Urinary bladder (tissue), 4 donors: Measurements from ENCODE around the gene TRPV4. TPM values are rescaled to one million over a fixed set of nuclear protein-coding genes. Genes with fewer than 3 reads are reported as not detected.

Source experiments
- DNase-seq: peaks from one replicate; pipeline ENCODE4 v3.0.0-alpha.2; 2015; ENCODE audit errors: extremely low spot score
- H3K27ac ChIP-seq: one replicate; pipeline ENCODE4 v1.5.1; 2013; ENCODE audit warnings: low read depth, mild to moderate bottlenecking, moderate library complexity
- H3K36me3 ChIP-seq: one replicate; pipeline ENCODE4 v1.6.1; 2013; ENCODE audit warnings: mild to moderate bottlenecking, moderate library complexity; ENCODE audit not compliant: insufficient read depth
- H3K4me1 ChIP-seq: one replicate; pipeline ENCODE4 v1.6.1; 2013; ENCODE audit warnings: mild to moderate bottlenecking, moderate library complexity; ENCODE audit not compliant: insufficient read depth
- H3K4me3 ChIP-seq: one replicate; pipeline ENCODE4 v1.5.1; 2013; ENCODE audit warnings: low read depth, low read length
- WGBS: extraction: QIAGEN DNeasy Blood & Tissue Kit; methylation state at CpG from one replicate; pipeline ENCODE4 v1.1.7; 2013; 5-methylcytosine and 5-hydroxymethylcytosine counted together
- polyA plus RNA-seq: library from polyadenylated mRNA; stranded (reverse); fragments of 200-250 nt; gene quantifications from one replicate; pipeline ENCODE4 v1.2.3, GENCODE V29; 2013
- total RNA-seq: library from RNA; depleted of rRNA; stranded (reverse); fragments of >200 nt; gene quantifications from one replicate; pipeline ENCODE4 v1.2.3, GENCODE V29; 2014
- donor health status: healthy with polysubstance abuse.
- donor health status: healthy.

TRPV4 gene
- total and polyA plus RNA-seq, 2 donors: 0.90 to 1.2 TPM

- WGBS: 80% methylated on average over 10 of the region's 10 CpGs
- Histone ChIP-seq H3K4me3 (no peak overlapping the region), H3K36me3 (no peaks in the 10 kb centered on the region), H3K4me1 (no peaks in the 10 kb centered on the region), H3K27ac (no peak overlapping the region)
- no peak for DNase-seq
Measured at GRCh38 chr12:109815757-109816617, 17.2 kb downstream of the TRPV4 start.

- Histone ChIP-seq H3K36me3 (no peaks in the 10 kb centered on the region), H3K4me3 (no peak overlapping the region), H3K27ac (no peak overlapping the region), H3K4me1 (no peaks in the 10 kb centered on the region)
- WGBS: 94% methylated on average over 4 of the region's 4 CpGs
- DNase-seq: no peak
Measured at GRCh38 chr12:109815225-109815624, 18.0 kb downstream of the TRPV4 start.

GRCh38 chr12:109814600-109815150 lies 18.5 kb downstream of the TRPV4 start:
- Histone ChIP-seq H3K4me3 (no peak overlapping the region), H3K4me1 (no peaks in the 10 kb centered on the region), H3K36me3 (no peaks in the 10 kb centered on the region), H3K27ac (no peak overlapping the region)
- DNase-seq: no peak
- WGBS: 74% methylated on average over 20 of the region's 20 CpGs

- 96% methylated on average over 6 of the region's 6 CpGs for WGBS
- H3K36me3 ChIP-seq: no peaks in the 10 kb centered on the region
- H3K4me3 ChIP-seq: no peak overlapping the region
- no peak for DNase-seq
- no peak overlapping the region for H3K27ac ChIP-seq
- H3K4me1 ChIP-seq: no peaks in the 10 kb centered on the region
Measured at GRCh38 chr12:109813810-109814416, 19.3 kb downstream of the TRPV4 start.

GRCh38 chr12:109811624-109811995 lies 21.6 kb downstream of the TRPV4 start:
- H3K4me1 ChIP-seq: no peaks in the 10 kb centered on the region
- DNase-seq: no peak
- H3K36me3 ChIP-seq: no peaks in the 10 kb centered on the region
- no peak overlapping the region for H3K4me3 ChIP-seq
- 76% methylated on average over 5 of the region's 5 CpGs for WGBS
- H3K27ac ChIP-seq: no peak overlapping the region

- WGBS: 91% methylated on average over 10 of the region's 10 CpGs
- Histone ChIP-seq H3K4me3 (no peak overlapping the region), H3K4me1 (no peaks in the 10 kb centered on the region), H3K36me3 (no peaks in the 10 kb centered on the region), H3K27ac (no peak overlapping the region)
- no peak for DNase-seq
Measured at GRCh38 chr12:109810954-109811623, 22.1 kb downstream of the TRPV4 start.

- no peak for DNase-seq
- no peaks in the 10 kb centered on the region for H3K36me3 ChIP-seq
- WGBS: 91% methylated on average over 4 of the region's 4 CpGs
- no peaks in the 10 kb centered on the region for H3K4me1 ChIP-seq
- H3K27ac ChIP-seq: no peak overlapping the region
- no peak overlapping the region for H3K4me3 ChIP-seq
Measured at GRCh38 chr12:109808876-109809646, 24.1 kb downstream of the TRPV4 start.

- Histone ChIP-seq H3K36me3 (no peaks in the 10 kb centered on the region), H3K27ac (no peak overlapping the region), H3K4me1 (no peaks in the 10 kb centered on the region), H3K4me3 (no peak overlapping the region)
- WGBS: 93% methylated on average over 12 of the region's 12 CpGs
- no peak for DNase-seq
Measured at GRCh38 chr12:109807954-109808643, 25.1 kb downstream of the TRPV4 start.

GRCh38 chr12:109804820-109805761 lies 28.1 kb downstream of the TRPV4 start:
- WGBS: 38% methylated on average over 12 of the region's 12 CpGs

GRCh38 chr12:109803678-109804077 lies 29.5 kb downstream of the TRPV4 start:
- DNase-seq: no peak
- H3K27ac ChIP-seq: no peak overlapping the region
- 84% methylated on average over 3 of the region's 3 CpGs for WGBS

More at GRCh38 chr12:109804820-109805761, 28.1 kb downstream of the TRPV4 start:
- Histone ChIP-seq H3K27ac (no peak overlapping the region), H3K36me3 (no peaks in the 10 kb centered on the region), H3K4me3 (no peak overlapping the region), H3K4me1 (no peaks in the 10 kb centered on the region)
- DNase-seq: no peak

GRCh38 chr12:109802828-109803227 lies 30.4 kb downstream of the TRPV4 start:
- WGBS: 94% methylated on average over 15 of the region's 15 CpGs
- Histone ChIP-seq H3K4me3 (no peak overlapping the region), H3K27ac (no peak overlapping the region), H3K36me3 (no peaks in the 10 kb centered on the region), H3K4me1 (no peaks in the 10 kb centered on the region)
- no peak for DNase-seq

More at GRCh38 chr12:109803678-109804077, 29.5 kb downstream of the TRPV4 start:
- Histone ChIP-seq H3K4me1 (no peaks in the 10 kb centered on the region), H3K36me3 (no peaks in the 10 kb centered on the region), H3K4me3 (no peak overlapping the region)

GRCh38 chr12:109800536-109800935 lies 32.7 kb downstream of the TRPV4 start:
- no peaks in the 10 kb centered on the region for H3K36me3 ChIP-seq
- WGBS: 91% methylated on average over 13 of the region's 13 CpGs
- H3K27ac ChIP-seq: no peak overlapping the region
- H3K4me3 ChIP-seq: no peak overlapping the region
- H3K4me1 ChIP-seq: no peaks in the 10 kb centered on the region
- DNase-seq: no peak
